Measurements from ENCODE around the gene MS4A4E.

DNA sequence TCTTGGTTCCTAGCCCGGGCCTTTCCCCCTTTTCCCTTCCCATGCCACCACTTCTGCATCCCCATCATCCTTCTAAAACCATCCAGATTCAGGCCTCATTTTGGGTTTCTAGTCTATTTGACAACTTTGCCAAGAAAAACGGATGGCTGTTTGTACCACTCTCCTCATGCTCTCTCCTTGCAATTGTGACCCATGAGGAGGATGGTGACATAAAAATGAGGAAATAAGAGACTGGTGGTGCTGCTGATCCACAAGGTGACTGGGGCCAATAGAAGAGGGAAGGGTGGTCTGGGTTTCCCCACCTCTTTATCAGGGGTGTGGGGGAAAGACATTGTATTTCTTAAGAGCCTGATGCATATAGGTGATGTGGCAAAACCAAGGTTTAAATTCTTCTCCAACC is 38.5 kb upstream of the MS4A4E start:
- TF ChIP-seq, protein P1, sequence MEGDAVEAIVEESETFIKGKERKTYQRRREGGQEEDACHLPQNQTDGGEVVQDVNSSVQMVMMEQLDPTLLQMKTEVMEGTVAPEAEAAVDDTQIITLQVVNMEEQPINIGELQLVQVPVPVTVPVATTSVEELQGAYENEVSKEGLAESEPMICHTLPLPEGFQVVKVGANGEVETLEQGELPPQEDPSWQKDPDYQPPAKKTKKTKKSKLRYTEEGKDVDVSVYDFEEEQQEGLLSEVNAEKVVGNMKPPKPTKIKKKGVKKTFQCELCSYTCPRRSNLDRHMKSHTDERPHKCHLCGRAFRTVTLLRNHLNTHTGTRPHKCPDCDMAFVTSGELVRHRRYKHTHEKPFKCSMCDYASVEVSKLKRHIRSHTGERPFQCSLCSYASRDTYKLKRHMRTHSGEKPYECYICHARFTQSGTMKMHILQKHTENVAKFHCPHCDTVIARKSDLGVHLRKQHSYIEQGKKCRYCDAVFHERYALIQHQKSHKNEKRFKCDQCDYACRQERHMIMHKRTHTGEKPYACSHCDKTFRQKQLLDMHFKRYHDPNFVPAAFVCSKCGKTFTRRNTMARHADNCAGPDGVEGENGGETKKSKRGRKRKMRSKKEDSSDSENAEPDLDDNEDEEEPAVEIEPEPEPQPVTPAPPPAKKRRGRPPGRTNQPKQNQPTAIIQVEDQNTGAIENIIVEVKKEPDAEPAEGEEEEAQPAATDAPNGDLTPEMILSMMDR (conservative IDR thresholded peaks at IDR 0.05; ENCODE audit: low read length): no peak
- TF ChIP-seq EZH2phosphoT487 (IDR thresholded peaks at IDR 0.05; ENCODE audit: borderline replicate concordance, low read depth, low read length): no peak

All from OCI-LY7 (cell line).